Neural crest cell (in vitro differentiated cells): ENCODE data around the gene ADCY3. TPM values are rescaled to one million over a fixed set of nuclear protein-coding genes. Genes with fewer than 3 reads are reported as not detected.
A peak's percentile ranks its signal among the peaks of the same experiment; 100 is the strongest.

ENCODE experiments used
- DNase-seq: peaks from one replicate; pipeline ENCODE4 v3.0.0; 2021; ENCODE audit warnings: low read depth, mixed read lengths, low spot score
- H3K27ac Mint-ChIP-seq: one replicate; pipeline ENCODE4 v1.8.0; 2021; ENCODE audit warnings: mild to moderate bottlenecking, mixed read lengths; ENCODE audit not compliant: unreplicated experiment
- H3K27me3 Mint-ChIP-seq: 2 replicates; pipeline ENCODE4 v1.8.0; 2021; ENCODE audit warnings: low read depth, mild to moderate bottlenecking, mixed read lengths
- H3K36me3 Mint-ChIP-seq: 2 replicates; pipeline ENCODE4 v1.8.0; 2021; ENCODE audit warnings: low read depth, mild to moderate bottlenecking, mixed read lengths
- H3K4me1 Mint-ChIP-seq: 2 replicates; pipeline ENCODE4 v1.8.0; 2021; ENCODE audit warnings: mixed read lengths
- H3K4me3 Mint-ChIP-seq: one replicate; pipeline ENCODE4 v1.8.0; 2021; ENCODE audit warnings: mild to moderate bottlenecking, mixed read lengths
- H3K9me3 Mint-ChIP-seq: 2 replicates; pipeline ENCODE4 v1.8.0; 2021; ENCODE audit warnings: mixed read lengths
- CTCF ChIP-seq: fragments of 200-600 bp; sonication (generic); conservative IDR thresholded peaks from 2 replicates; pipeline ENCODE4 v1.5.0; 2021; ENCODE audit warnings: antibody characterized with exemption, mild to moderate bottlenecking
- total RNA-seq: library from RNA; stranded (reverse); gene quantifications from 2 replicates; pipeline ENCODE4 v1.2.1, GENCODE V29; 2021

The ADCY3 gene
- total RNA-seq, 1 donor from 2014 or later: 49.2 TPM

- no peaks in the 10 kb centered on the region for H3K27me3 Mint-ChIP-seq
- DNase-seq: no peak
- H3K9me3 Mint-ChIP-seq: peaks cover 5% of the 10 kb centered on the region
- H3K4me1 Mint-ChIP-seq: peaks cover 22% of the 10 kb centered on the region
- no peak for TF ChIP-seq CTCF
- H3K4me3 Mint-ChIP-seq: peak overlapping the region; percentile 23
- H3K36me3 Mint-ChIP-seq: peaks cover 14% of the 10 kb centered on the region
- H3K27ac Mint-ChIP-seq: no peak overlapping the region
Observed at GRCh38 chr2:24913911-24914310, 6.1 kb downstream of the ADCY3 start.

GRCh38 chr2:24912986-24913385 lies 7.1 kb downstream of the ADCY3 start:
- no peak for DNase-seq
- Mint-ChIP-seq H3K4me1 (peaks cover 17% of the 10 kb centered on the region), H3K4me3 (no peak overlapping the region), H3K9me3 (peaks cover 5% of the 10 kb centered on the region), H3K27ac (no peak overlapping the region), H3K27me3 (no peaks in the 10 kb centered on the region), H3K36me3 (peaks cover 14% of the 10 kb centered on the region)
- no peak for TF ChIP-seq CTCF

- no peak overlapping the region for H3K27ac Mint-ChIP-seq
- no peak for DNase-seq
- H3K27me3 Mint-ChIP-seq: no peaks in the 10 kb centered on the region
- no peak for TF ChIP-seq CTCF
- peaks cover 12% of the 10 kb centered on the region for H3K4me1 Mint-ChIP-seq
- H3K36me3 Mint-ChIP-seq: peaks cover 14% of the 10 kb centered on the region
- H3K4me3 Mint-ChIP-seq: no peak overlapping the region
- peaks cover 5% of the 10 kb centered on the region for H3K9me3 Mint-ChIP-seq
Observed at GRCh38 chr2:24912523-24912922, 7.5 kb downstream of the ADCY3 start.

GRCh38 chr2:24910245-24910644 lies 9.8 kb downstream of the ADCY3 start:
- Mint-ChIP-seq H3K4me3 (no peak overlapping the region), H3K27ac (no peak overlapping the region), H3K4me1 (peaks cover 10% of the 10 kb centered on the region), H3K27me3 (no peaks in the 10 kb centered on the region), H3K9me3 (peaks cover 5% of the 10 kb centered on the region), H3K36me3 (peaks cover 16% of the 10 kb centered on the region)
- DNase-seq: no peak
- TF ChIP-seq CTCF: no peak

GRCh38 chr2:24909555-24910177 lies 10.4 kb downstream of the ADCY3 start:
- Mint-ChIP-seq H3K4me1 (peaks cover 10% of the 10 kb centered on the region), H3K9me3 (peaks cover 5% of the 10 kb centered on the region), H3K36me3 (peaks cover 16% of the 10 kb centered on the region), H3K4me3 (no peak overlapping the region), H3K27ac (no peak overlapping the region), H3K27me3 (no peaks in the 10 kb centered on the region)
- TF ChIP-seq CTCF: no peak
- no peak for DNase-seq
